Endothelial cell of umbilical vein (primary cell): ENCODE results near the gene UBAP2L. TPM values are rescaled to one million over a fixed set of nuclear protein-coding genes. Genes with fewer than 3 reads are reported as not detected.

Experiments used
- BruUV-seq: library from RNA; stranded (reverse); fragments of 400-500 nt; replicated peaks from 2 replicates; lab custom pipeline; 2021; lab: Mats Ljungman, UMichigan
- CTCF ChIA-PET: fragments of 300-600, 350-600 bp; sonication (Branson Sonifier 250); formaldehyde crosslinking; loops from one replicate; lab custom pipeline; 2021; ENCODE audit warnings: antibody characterized with exemption, inconsistent platforms; lab: Charles Lee
- POLR2A ChIA-PET: fragments of 300-600, 350-600 bp; sonication (Branson Sonifier 250); formaldehyde crosslinking; loops from one replicate; lab custom pipeline; 2021; ENCODE audit warnings: antibody characterized with exemption, inconsistent platforms; lab: Charles Lee
- DNase-seq: peaks from one replicate; pipeline ENCODE4 v3.0.0-alpha.2; 2011; ENCODE audit warnings: low read depth, low spot score
- FAIRE-seq: peaks from 2 replicates; lab custom pipeline; 2011; peaks lifted over from hg19 to GRCh38; lab: Jason Lieb, UNC
- H2AFZ ChIP-seq: 2 replicates; pipeline ENCODE4 v1.6.0; 2012; ENCODE audit warnings: low read depth, low read length, control low read depth, inconsistent platforms
- H3K27ac ChIP-seq: 2 replicates; pipeline ENCODE4 v1.5.1; 2011; ENCODE audit warnings: low read depth, mild to moderate bottlenecking, control low read depth, low read length, moderate library complexity; ENCODE audit not compliant: insufficient read depth
- H3K27me3 ChIP-seq, 2 experiments: 2 replicates each; pipeline versions ENCODE4 v1.6.0 to v1.6.1; 2011; ENCODE audit warnings: low read length in 2 of 2, mixed read lengths in 1 of 2; ENCODE audit not compliant: control insufficient read depth in 2 of 2, insufficient read depth in 2 of 2
- H3K36me3 ChIP-seq, 2 experiments: 2 replicates in 1 of 2; 3 replicates in 1 of 2; pipeline ENCODE4 v1.5.1; 2011; ENCODE audit warnings: low read length in 2 of 2, mild to moderate bottlenecking in 1 of 2, moderate library complexity in 1 of 2; ENCODE audit not compliant: control insufficient read depth in 2 of 2, insufficient read depth in 2 of 2; ENCODE audit errors: extremely low read depth in 1 of 2
- H3K4me1 ChIP-seq: 3 replicates; pipeline ENCODE4 v1.5.1; 2011; ENCODE audit warnings: mild to moderate bottlenecking, low read length; ENCODE audit not compliant: control insufficient read depth, insufficient read depth; ENCODE audit errors: extremely low read depth
- H3K4me2 ChIP-seq: 2 replicates; pipeline ENCODE4 v1.6.1; 2011; ENCODE audit warnings: low read length, control low read depth, mixed read lengths; ENCODE audit not compliant: insufficient read depth
- H3K4me3 ChIP-seq, 3 experiments: fragments of 200-600 bp in 1 of 3; sonication (generic), shearing (Covaris generic) in 1 of 3; replicated peaks in 1 of 3; 2 replicates each; pipeline ENCODE4 v1.5.1; 2011 to 2016; ENCODE audit warnings: control low read depth in 3 of 3, low read length in 3 of 3, mild to moderate bottlenecking in 2 of 3, inconsistent platforms in 1 of 3, low read depth in 1 of 3, moderate library complexity in 1 of 3; ENCODE audit not compliant: insufficient read depth in 1 of 3
- H3K79me2 ChIP-seq: 2 replicates; pipeline ENCODE4 v1.6.0; 2012; ENCODE audit warnings: low read length, inconsistent platforms; ENCODE audit not compliant: control insufficient read depth, insufficient read depth
- H3K9ac ChIP-seq: replicated peaks from 2 replicates; pipeline ENCODE3; 2011; ENCODE audit warnings: low read length, control low read depth; ENCODE audit not compliant: insufficient read depth; ENCODE audit errors: extremely low read depth
- H3K9me1 ChIP-seq: replicated peaks from 3 replicates; pipeline ENCODE4 v1.6.0; 2011; ENCODE audit warnings: mild to moderate bottlenecking, low read length; ENCODE audit not compliant: control insufficient read depth, insufficient read depth; ENCODE audit errors: extremely low read depth
- H3K9me3 ChIP-seq: replicated peaks from 2 replicates; pipeline ENCODE4 v1.5.1; 2012; ENCODE audit warnings: low read length, inconsistent platforms; ENCODE audit not compliant: control insufficient read depth, insufficient read depth
- H4K20me1 ChIP-seq: replicated peaks from 2 replicates; pipeline ENCODE3; 2011; ENCODE audit warnings: mild to moderate bottlenecking, low read length; ENCODE audit not compliant: control insufficient read depth, insufficient read depth; ENCODE audit errors: extremely low read depth
- CTCF ChIP-seq, 2 donors: IDR thresholded peaks; 1 replicate in 1 of 2; 2 replicates in 1 of 2; pipeline ENCODE4 v1.5.1; 2011; ENCODE audit warnings: low read length in 2 of 2, mild to moderate bottlenecking in 2 of 2, moderate library complexity in 2 of 2, control low read depth in 1 of 2, inconsistent platforms in 1 of 2, low read depth in 1 of 2; ENCODE audit not compliant: insufficient read depth in 1 of 2; ENCODE audit errors: extremely low read depth in 1 of 2
- EZH2 ChIP-seq: IDR thresholded peaks from 2 replicates; pipeline ENCODE4 v1.6.1; 2012; ENCODE audit warnings: borderline replicate concordance, low read depth, mild to moderate bottlenecking, moderate library complexity, low read length, inconsistent platforms; ENCODE audit not compliant: severe bottlenecking
- FOS ChIP-seq: IDR thresholded peaks from 2 replicates; pipeline ENCODE4 v1.6.1; 2011; ENCODE audit warnings: mild to moderate bottlenecking, low read length, moderate library complexity, borderline replicate concordance; ENCODE audit not compliant: insufficient read depth
- GATA2 ChIP-seq: IDR thresholded peaks from 2 replicates; pipeline ENCODE4 v1.7.0; 2011; ENCODE audit warnings: low read depth, mild to moderate bottlenecking, moderate library complexity, mixed read lengths, low read length; ENCODE audit not compliant: insufficient read length, insufficient read depth
- JUN ChIP-seq: IDR thresholded peaks from 2 replicates; pipeline ENCODE4 v1.6.1; 2011; ENCODE audit warnings: borderline replicate concordance, low read depth; ENCODE audit not compliant: insufficient read length, insufficient read depth
- MAX ChIP-seq: IDR thresholded peaks from 2 replicates; pipeline ENCODE4 v1.6.1; 2011; ENCODE audit not compliant: insufficient read depth, insufficient read length
- MYC ChIP-seq: IDR thresholded peaks from one replicate; pipeline ENCODE4 v1.6.1; 2011; ENCODE audit warnings: mild to moderate bottlenecking, low read depth, low read length
- POLR2A ChIP-seq: IDR thresholded peaks from 2 replicates; pipeline ENCODE4 v1.6.1; 2012; ENCODE audit warnings: low read depth, mild to moderate bottlenecking, control low read depth, low read length
- POLR2AphosphoS5 ChIP-seq: IDR thresholded peaks from 2 replicates; pipeline ENCODE4 v1.6.1; 2012; ENCODE audit warnings: low read depth, mild to moderate bottlenecking, control low read depth, low read length, moderate library complexity; ENCODE audit not compliant: insufficient read depth
- dilution Hi-C: fragments of 300-500 bp; cut with MboI; formaldehyde crosslinking; loops from one replicate; pipeline ENCODE4 v1.15.0; 2019; ENCODE audit warnings: low sequenced_read_pairs; ENCODE audit not compliant: extremely low pct_ligation_motif_present
- intact Hi-C: fragments of 100-400 bp; cut with micrococcal nuclease; formaldehyde crosslinking; loops from one replicate; pipeline ENCODE4 v1.10.0; 2022
- polyA plus RNA-seq, 4 experiments: library from polyadenylated mRNA; depleted of rRNA in 3 of 4; stranded (reverse) in 3 of 4; unstranded in 1 of 4; fragments of >200 nt; gene quantifications; 2 replicates each; pipeline versions ENCODE4 v1.2.1 to v1.2.3, GENCODE V29; 2011 to 2012; ENCODE audit warnings: missing spikeins in 1 of 4
- total RNA-seq: library from RNA; stranded (reverse); gene quantifications from 2 replicates; pipeline ENCODE4 v1.2.3, GENCODE V29; 2021

Gene UBAP2L
- total and polyA plus RNA-seq, 2 donors (not counting 3 experiments of a cell fraction or from before 2014, with no cell fraction given): 229 to 280 TPM

GRCh38 chr1:154258784-154259183 is 38.0 kb downstream of the UBAP2L start:
- Histone ChIP-seq H3K27ac (no peak overlapping the region), H4K20me1 (no peaks in the 10 kb centered on the region), H3K9me3 (no peaks in the 10 kb centered on the region), H2AFZ (no peak overlapping the region), H3K36me3 (peaks cover 56 to 78% of the 10 kb centered on the region in 2 experiments), H3K9ac (no peak overlapping the region), H3K4me1 (peaks cover 5% of the 10 kb centered on the region), H3K4me2 (no peak overlapping the region), H3K27me3 (no peaks in the 10 kb centered on the region), H3K9me1 (no peaks in the 10 kb centered on the region), H3K4me3 (no peak overlapping the region), H3K79me2 (peaks cover 1% of the 10 kb centered on the region)
- DNase-seq (no peak), FAIRE-seq (no peak)
- no TSS peak for BruUV-seq
- dilution Hi-C loops (no loop called here), intact Hi-C loops (no loop called here)
- CTCF ChIA-PET: interaction anchor here (1.2 to 1.4 kb wide), 3 partner anchors 13 to 76 kb away, joined by 3 to 4 read pairs (median 4); no protein-coding TSS in a partner anchor
- TF ChIP-seq POLR2AphosphoS5 (no peak), FOS (no peak), POLR2A (no peak)
- POLR2A ChIA-PET: no interaction called here

- H3K9me1 ChIP-seq: no peaks in the 10 kb centered on the region
- H3K27ac ChIP-seq: no peak overlapping the region
- no peak overlapping the region for H3K4me3 ChIP-seq
- H2AFZ ChIP-seq: no peak overlapping the region
- dilution Hi-C loops: no loop called here
- BruUV-seq: no TSS peak
- H4K20me1 ChIP-seq: no peaks in the 10 kb centered on the region
- peaks cover 5% of the 10 kb centered on the region for H3K4me1 ChIP-seq
- no peaks in the 10 kb centered on the region for H3K27me3 ChIP-seq
- H3K9me3 ChIP-seq: no peaks in the 10 kb centered on the region
- peaks cover 48 to 69% of the 10 kb centered on the region in 2 experiments for H3K36me3 ChIP-seq
- ChIA-PET POLR2A (no interaction called here), CTCF (no interaction called here)
- H3K79me2 ChIP-seq: peaks cover 1% of the 10 kb centered on the region
- intact Hi-C loops: no loop called here
- no peak overlapping the region for H3K9ac ChIP-seq
- DNase-seq (no peak), FAIRE-seq (no peak)
- no peak for TF ChIP-seq MAX
- no peak for TF ChIP-seq EZH2
- TF ChIP-seq MYC: no peak
- no peak for TF ChIP-seq JUN
- TF ChIP-seq CTCF (IDR thresholded peaks at IDR 0.05; ENCODE audit: extremely low read depth in 1 of 2, insufficient read depth in 1 of 2, low read depth in 1 of 2, low read length in 2 of 2): no peak
- no peak for TF ChIP-seq POLR2AphosphoS5
- no peak for TF ChIP-seq FOS
- TF ChIP-seq POLR2A: no peak
- no peak for TF ChIP-seq GATA2
- H3K4me2 ChIP-seq: no peak overlapping the region
Measured at GRCh38 chr1:154260127-154260526, 39.4 kb downstream of the UBAP2L start.
